H9 (cell line): ENCODE data around the gene SPEN. TPM values are rescaled to one million over a fixed set of nuclear protein-coding genes. Genes with fewer than 3 reads are reported as not detected.

Experiments used
- DNase-seq: peaks from one replicate; pipeline ENCODE4 v3.0.0-alpha.2; 2017
- H2AFZ ChIP-seq: one replicate; pipeline ENCODE4 v1.6.1; 2013; ENCODE audit warnings: mild to moderate bottlenecking, low read length, control low read depth, moderate library complexity
- H2AK5ac ChIP-seq: 2 replicates; pipeline ENCODE4 v1.6.1; 2013; ENCODE audit warnings: low read length, control low read depth, mixed read lengths; ENCODE audit not compliant: insufficient read length
- H2BK120ac ChIP-seq: one replicate; pipeline ENCODE4 v1.6.1; 2013; ENCODE audit warnings: low read depth, mild to moderate bottlenecking, low read length, control low read depth, inconsistent platforms; ENCODE audit not compliant: poor library complexity, severe bottlenecking
- H2BK12ac ChIP-seq: 2 replicates; pipeline ENCODE4 v1.6.1; 2013; ENCODE audit warnings: low read length, control low read depth, mixed read lengths, low read depth; ENCODE audit not compliant: insufficient read length
- H2BK15ac ChIP-seq: 2 replicates; pipeline ENCODE4 v1.6.1; 2013; ENCODE audit warnings: low read depth, low read length, control low read depth
- H2BK20ac ChIP-seq: one replicate; pipeline ENCODE4 v1.6.1; 2013; ENCODE audit warnings: low read depth, mild to moderate bottlenecking, low read length, control low read depth, inconsistent platforms; ENCODE audit not compliant: poor library complexity, severe bottlenecking
- H2BK5ac ChIP-seq: 2 replicates; pipeline ENCODE4 v1.6.1; 2013; ENCODE audit warnings: low read length, control low read depth, mixed read lengths; ENCODE audit not compliant: insufficient read length
- H3K14ac ChIP-seq: 2 replicates; pipeline ENCODE4 v1.6.1; 2013; ENCODE audit warnings: low read length, control low read depth; ENCODE audit not compliant: insufficient read depth
- H3K18ac ChIP-seq: 2 replicates; pipeline ENCODE4 v1.6.1; 2013; ENCODE audit warnings: low read depth, mild to moderate bottlenecking, mixed read lengths, low read length, control low read depth; ENCODE audit not compliant: insufficient read length
- H3K23ac ChIP-seq: 2 replicates; pipeline ENCODE4 v1.6.1; 2013; ENCODE audit warnings: low read length, control low read depth, mixed read lengths, low read depth; ENCODE audit not compliant: insufficient read length
- H3K23me2 ChIP-seq: 2 replicates; pipeline ENCODE4 v1.6.1; 2013; ENCODE audit warnings: low read depth, mild to moderate bottlenecking, mixed read lengths, low read length, control low read depth; ENCODE audit not compliant: insufficient read length, poor library complexity, severe bottlenecking
- H3K27ac ChIP-seq: 2 replicates; pipeline ENCODE4 v1.5.1; 2013; ENCODE audit warnings: low read length, control low read depth, mixed read lengths, low read depth; ENCODE audit not compliant: insufficient read length
- H3K27me3 ChIP-seq: 2 replicates; pipeline ENCODE4 v1.6.1; 2013; ENCODE audit warnings: low read length, control low read depth, inconsistent platforms; ENCODE audit not compliant: insufficient read depth
- H3K4ac ChIP-seq: 2 replicates; pipeline ENCODE4 v1.6.1; 2013; ENCODE audit warnings: low read depth, mild to moderate bottlenecking, control low read depth, inconsistent platforms, low read length, moderate library complexity
- H3K4me1 ChIP-seq: 2 replicates; pipeline ENCODE4 v1.6.1; 2013; ENCODE audit warnings: low read length, control low read depth, inconsistent platforms; ENCODE audit not compliant: insufficient read depth
- H3K4me2 ChIP-seq: 2 replicates; pipeline ENCODE4 v1.6.1; 2013; ENCODE audit warnings: low read length, control low read depth, mixed read lengths; ENCODE audit not compliant: insufficient read length, insufficient read depth
- H3K56ac ChIP-seq: 2 replicates; pipeline ENCODE4 v1.6.1; 2013; ENCODE audit warnings: low read depth, mild to moderate bottlenecking, mixed read lengths, low read length, control low read depth; ENCODE audit not compliant: insufficient read length
- H3K79me1 ChIP-seq: 2 replicates; pipeline ENCODE4 v1.6.1; 2013; ENCODE audit warnings: low read depth, mild to moderate bottlenecking, moderate library complexity, low read length, control low read depth, inconsistent platforms; ENCODE audit not compliant: insufficient read depth, poor library complexity, severe bottlenecking
- H3K79me2 ChIP-seq: 2 replicates; pipeline ENCODE4 v1.6.1; 2013; ENCODE audit warnings: low read length, control low read depth, inconsistent platforms; ENCODE audit not compliant: insufficient read depth
- H3K9ac ChIP-seq: 2 replicates; pipeline ENCODE4 v1.6.1; 2013; ENCODE audit warnings: low read length, control low read depth, mixed read lengths; ENCODE audit not compliant: insufficient read length; ENCODE audit errors: extremely low read depth
- H3K9me3 ChIP-seq: one replicate; pipeline ENCODE4 v1.6.1; 2013; ENCODE audit warnings: low read depth, low read length, inconsistent platforms; ENCODE audit not compliant: control insufficient read depth
- H3T11ph ChIP-seq: one replicate; pipeline ENCODE4 v1.6.1; 2013; ENCODE audit warnings: mild to moderate bottlenecking, low read length, control low read depth, inconsistent platforms
- H4K20me1 ChIP-seq: one replicate; pipeline ENCODE4 v1.6.1; 2013; ENCODE audit not compliant: control insufficient read depth, insufficient read length, insufficient read depth
- H4K5ac ChIP-seq: 2 replicates; pipeline ENCODE4 v1.6.1; 2013; ENCODE audit warnings: low read depth, mild to moderate bottlenecking, mixed read lengths, low read length, control low read depth; ENCODE audit not compliant: insufficient read length
- H4K8ac ChIP-seq: replicated peaks from 2 replicates; pipeline ENCODE4 v1.6.1; 2013; ENCODE audit warnings: low read length, control low read depth, mixed read lengths, low read depth; ENCODE audit not compliant: insufficient read length
- H4K91ac ChIP-seq: 2 replicates; pipeline ENCODE4 v1.6.1; 2013; ENCODE audit warnings: low read depth, mild to moderate bottlenecking, moderate library complexity, mixed read lengths, low read length, control low read depth; ENCODE audit not compliant: insufficient read length
- H3K27ac Mint-ChIP-seq, 3 experiments: 2 replicates in 2 of 3; 3 replicates in 1 of 3; pipeline ENCODE4 v1.8.0; 2020 to 2021; ENCODE audit warnings: mixed read lengths in 3 of 3, mild to moderate bottlenecking in 1 of 3, moderate library complexity in 1 of 3
- H3K27me3 Mint-ChIP-seq: 2 replicates; pipeline ENCODE4 v1.8.0; 2021; ENCODE audit warnings: low read depth, mild to moderate bottlenecking, moderate library complexity, mixed read lengths
- H3K36me3 Mint-ChIP-seq, 3 experiments: 2 replicates in 2 of 3; 3 replicates in 1 of 3; pipeline ENCODE4 v1.8.0; 2020 to 2021; ENCODE audit warnings: low read depth in 3 of 3, mixed read lengths in 3 of 3; ENCODE audit not compliant: insufficient read depth in 1 of 3
- H3K4me1 Mint-ChIP-seq, 2 experiments: 2 replicates each; pipeline ENCODE4 v1.8.0; 2020; ENCODE audit warnings: mixed read lengths in 2 of 2
- H3K4me3 Mint-ChIP-seq, 2 experiments: 2 replicates in 1 of 2; 3 replicates in 1 of 2; pipeline ENCODE4 v1.8.0; 2020 to 2021; ENCODE audit warnings: mild to moderate bottlenecking in 2 of 2, mixed read lengths in 2 of 2, moderate library complexity in 1 of 2
- H3K9me3 Mint-ChIP-seq, 2 experiments: 2 replicates in 1 of 2; 3 replicates in 1 of 2; pipeline ENCODE4 v1.8.0; 2020; ENCODE audit warnings: mild to moderate bottlenecking in 2 of 2, mixed read lengths in 2 of 2, moderate library complexity in 1 of 2
- WGBS: extraction: QIAGEN DNeasy Blood & Tissue Kit; methylation state at CpG from one replicate; pipeline ENCODE4 v1.1.7; 2013; ENCODE audit warnings: missing lambda C conversion rate, low lambda C conversion rate, mixed read lengths; ENCODE audit not compliant: insufficient read length; ENCODE audit errors: extremely low coverage; 5-methylcytosine and 5-hydroxymethylcytosine counted together
- total RNA-seq: library from RNA; stranded (reverse); gene quantifications from 2 replicates; pipeline ENCODE4 v1.2.1, GENCODE V29; 2021
- TF ChIP-seq, protein P1 (sequence below): fragments of 200-600 bp; sonication (generic); conservative IDR thresholded peaks from 3 replicates; pipeline ENCODE4 v1.8.0; 2021; ENCODE audit warnings: antibody characterized with exemption, mild to moderate bottlenecking

Gene SPEN
- total RNA-seq, 1 experiment from 2014 or later, result 59.6 TPM

DNA sequence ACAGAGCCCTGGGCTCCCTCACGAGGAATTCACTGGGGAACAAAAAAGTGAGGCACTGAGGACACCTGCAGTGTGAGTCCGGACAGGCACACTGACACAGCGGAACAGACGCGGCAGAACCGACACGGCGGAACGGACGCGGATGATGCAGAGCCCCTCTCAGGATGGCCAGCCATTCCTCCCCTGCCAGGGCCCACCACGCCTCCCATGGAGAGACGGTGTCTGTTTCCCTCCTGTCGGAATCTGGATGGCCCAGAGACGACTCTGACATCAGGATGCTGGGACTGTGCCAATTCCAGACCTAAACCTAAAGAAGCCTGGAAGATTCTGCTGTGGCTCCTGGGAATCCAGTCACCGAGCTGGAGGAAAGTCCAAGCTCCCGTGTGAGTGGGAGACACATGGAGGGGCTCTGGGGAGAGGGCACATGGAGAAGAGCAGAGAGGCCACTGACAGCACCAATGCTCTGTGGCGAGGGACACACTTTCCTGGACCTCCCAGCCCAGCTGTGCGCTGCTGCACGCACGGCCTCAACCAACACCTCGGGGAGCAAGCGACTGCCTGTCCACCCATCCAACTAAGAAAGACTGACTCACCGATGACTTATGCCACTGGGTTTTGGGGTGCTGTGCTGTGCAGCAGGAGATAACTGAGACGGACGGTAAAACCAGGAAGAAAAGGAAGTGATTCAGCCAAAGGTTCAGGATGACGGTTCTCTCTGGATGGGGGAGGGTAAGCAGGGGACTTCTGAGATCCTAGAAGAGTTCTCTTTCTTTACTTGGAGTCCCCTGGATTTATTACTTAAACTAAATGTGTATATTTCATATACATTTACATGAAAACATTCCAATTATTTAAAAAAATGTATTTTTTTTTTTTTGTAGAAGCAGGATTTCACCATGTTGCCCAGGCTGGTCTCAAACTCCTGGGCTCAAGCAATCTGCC is 105.1 kb downstream of the SPEN start:
- Mint-ChIP-seq H3K4me1 (peaks cover 58% of the 10 kb centered on the region in 2 experiments), H3K36me3 (peaks cover 6 to 23% (median 8%) of the 10 kb centered on the region in 3 experiments), H3K27me3 (no peaks in the 10 kb centered on the region; the same call in 1 of the 2 replicates), H3K4me3 (no peak overlapping the region; a peak in 1 of 5 replicates), H3K27ac (peak overlapping the region in 2 of 3 experiments; percentile 15 to 84; a peak in 2 of 7 replicates), H3K9me3 (no peaks in the 10 kb centered on the region)
- no peak overlapping the region for H3K18ac ChIP-seq
- no peaks in the 10 kb centered on the region for H3K27me3 ChIP-seq
- H3K4me2 ChIP-seq, result no peak overlapping the region
- no peak overlapping the region for H4K91ac ChIP-seq
- no peak overlapping the region for H2AK5ac ChIP-seq
- no peak overlapping the region for H2BK20ac ChIP-seq
- H3K23me2 ChIP-seq, result no peaks in the 10 kb centered on the region
- H3K27ac ChIP-seq, result no peak overlapping the region
- H3K56ac ChIP-seq, result no peak overlapping the region
- TF ChIP-seq, protein P1, sequence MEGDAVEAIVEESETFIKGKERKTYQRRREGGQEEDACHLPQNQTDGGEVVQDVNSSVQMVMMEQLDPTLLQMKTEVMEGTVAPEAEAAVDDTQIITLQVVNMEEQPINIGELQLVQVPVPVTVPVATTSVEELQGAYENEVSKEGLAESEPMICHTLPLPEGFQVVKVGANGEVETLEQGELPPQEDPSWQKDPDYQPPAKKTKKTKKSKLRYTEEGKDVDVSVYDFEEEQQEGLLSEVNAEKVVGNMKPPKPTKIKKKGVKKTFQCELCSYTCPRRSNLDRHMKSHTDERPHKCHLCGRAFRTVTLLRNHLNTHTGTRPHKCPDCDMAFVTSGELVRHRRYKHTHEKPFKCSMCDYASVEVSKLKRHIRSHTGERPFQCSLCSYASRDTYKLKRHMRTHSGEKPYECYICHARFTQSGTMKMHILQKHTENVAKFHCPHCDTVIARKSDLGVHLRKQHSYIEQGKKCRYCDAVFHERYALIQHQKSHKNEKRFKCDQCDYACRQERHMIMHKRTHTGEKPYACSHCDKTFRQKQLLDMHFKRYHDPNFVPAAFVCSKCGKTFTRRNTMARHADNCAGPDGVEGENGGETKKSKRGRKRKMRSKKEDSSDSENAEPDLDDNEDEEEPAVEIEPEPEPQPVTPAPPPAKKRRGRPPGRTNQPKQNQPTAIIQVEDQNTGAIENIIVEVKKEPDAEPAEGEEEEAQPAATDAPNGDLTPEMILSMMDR, result no peak
- no peaks in the 10 kb centered on the region for H3K9me3 ChIP-seq
- no peak overlapping the region for H3K9ac ChIP-seq
- no peak overlapping the region for H2AFZ ChIP-seq
- H4K8ac ChIP-seq, result no peak overlapping the region
- no peak overlapping the region for H2BK15ac ChIP-seq
- no CpG with 5 or more reads among the region's 27 CpGs for WGBS
- H2BK5ac ChIP-seq, result no peak overlapping the region
- H3K79me2 ChIP-seq, result no peaks in the 10 kb centered on the region; the same call in 1 of the 2 replicates
- no peak overlapping the region for H2BK12ac ChIP-seq
- no peak for DNase-seq
- peaks cover 5% of the 10 kb centered on the region for H4K20me1 ChIP-seq
- no peaks in the 10 kb centered on the region for H3K79me1 ChIP-seq
- no peak overlapping the region for H4K5ac ChIP-seq
- H3T11ph ChIP-seq, result no peak overlapping the region
- H3K4me1 ChIP-seq, result peaks cover 8% of the 10 kb centered on the region; the same call in 1 of the 2 replicates
- no peak overlapping the region for H3K4ac ChIP-seq
- H3K23ac ChIP-seq, result no peak overlapping the region
- no peak overlapping the region for H3K14ac ChIP-seq
- no peak overlapping the region for H2BK120ac ChIP-seq
